ENCODE measurements around the gene NDUFB11.

The NDUFB11 gene

DNA sequence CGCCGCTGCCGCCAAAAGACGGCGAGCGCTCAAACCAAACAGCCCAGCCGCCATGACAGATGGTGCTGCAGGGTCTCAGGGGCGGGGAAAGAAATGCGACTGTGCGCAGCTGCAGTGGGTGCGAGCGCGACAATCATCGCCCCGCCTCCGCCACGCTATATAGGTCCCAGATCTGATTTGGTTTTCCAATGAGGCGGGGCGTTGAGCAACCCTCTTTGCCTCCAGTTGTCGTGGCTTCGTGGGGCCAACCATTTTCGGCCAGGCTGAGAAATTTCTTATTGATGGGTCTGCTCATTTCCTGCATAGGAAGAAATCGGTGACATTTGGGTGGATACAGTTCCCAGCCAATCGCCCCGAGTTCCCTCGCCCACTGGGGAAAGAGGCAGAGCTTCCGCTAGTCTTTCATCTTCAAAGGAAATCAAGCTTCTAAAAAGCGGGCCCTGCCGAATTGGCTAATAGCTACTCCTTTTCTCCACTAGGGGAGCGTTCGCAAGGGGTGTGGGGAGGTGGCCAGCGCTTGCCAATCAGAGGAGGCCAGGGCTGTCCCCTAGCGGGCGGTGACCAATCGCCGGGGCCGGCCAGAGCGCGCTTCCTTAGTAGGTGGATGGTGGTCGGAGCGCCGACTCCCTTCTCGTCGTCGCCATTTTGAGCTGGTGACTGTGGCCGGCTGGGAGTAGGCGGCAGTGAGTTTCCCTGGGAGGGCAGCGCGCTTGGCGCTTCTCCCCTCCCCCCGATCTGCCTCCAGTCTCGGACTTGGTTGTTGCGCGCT lies at the start of gene NDUFB11, which contains the start of gene RBM10:
Gene NDUFB11 (minus strand): TSS at position 77 of the 769 bp plus-strand sequence. CDS start 23 bp downstream, at position 54.
Gene RBM10 (plus strand): TSS at position 596 of the 769 bp plus-strand sequence. CDS start 2,261 bp downstream, outside the sequence.
- peak; percentile 75 for DNase-seq (ENCODE audit: low read depth)

DNA sequence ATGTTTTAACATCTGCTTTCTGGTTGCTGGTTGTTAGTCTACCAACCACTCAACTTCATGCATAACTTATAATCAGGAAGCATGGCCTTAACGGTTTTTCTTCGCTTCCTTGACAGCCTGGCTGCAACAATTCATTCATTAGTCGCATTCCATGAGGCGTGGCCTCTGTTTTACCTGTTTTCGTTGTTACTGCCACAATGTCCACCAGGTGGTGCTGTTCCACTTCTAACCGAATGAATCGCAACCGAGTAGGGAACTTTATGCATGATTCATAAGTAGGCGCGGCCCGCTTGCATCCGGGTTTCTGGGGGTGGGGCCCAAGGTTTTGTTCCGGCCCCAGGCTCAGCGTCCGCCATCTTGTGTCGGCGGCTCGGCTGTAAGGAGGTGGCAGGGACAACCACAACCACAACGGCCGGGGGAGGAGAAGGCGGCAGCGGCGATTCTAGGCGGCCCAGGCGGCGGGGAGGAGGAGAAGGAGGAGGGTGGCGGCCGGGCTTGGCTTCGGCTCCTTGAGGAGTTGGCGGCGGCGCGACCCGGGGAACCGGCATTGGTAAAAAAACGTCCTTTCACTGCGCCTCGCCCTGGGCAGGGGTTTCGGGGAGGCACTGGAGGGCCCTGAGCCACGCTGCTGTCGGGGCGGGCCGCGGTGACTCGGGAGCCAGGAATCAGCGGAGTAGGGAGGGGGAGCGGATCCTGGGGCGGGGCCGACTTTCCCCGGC lies 49.1 kb upstream of the NDUFB11 start, which contains the start of gene UBA1:
Gene UBA1 (plus strand): TSS at position 355 of the 719 bp plus-strand sequence. CDS start 4,974 bp downstream, outside the sequence.
- DNase-seq (ENCODE audit: low read depth): peak; percentile 79

DNA sequence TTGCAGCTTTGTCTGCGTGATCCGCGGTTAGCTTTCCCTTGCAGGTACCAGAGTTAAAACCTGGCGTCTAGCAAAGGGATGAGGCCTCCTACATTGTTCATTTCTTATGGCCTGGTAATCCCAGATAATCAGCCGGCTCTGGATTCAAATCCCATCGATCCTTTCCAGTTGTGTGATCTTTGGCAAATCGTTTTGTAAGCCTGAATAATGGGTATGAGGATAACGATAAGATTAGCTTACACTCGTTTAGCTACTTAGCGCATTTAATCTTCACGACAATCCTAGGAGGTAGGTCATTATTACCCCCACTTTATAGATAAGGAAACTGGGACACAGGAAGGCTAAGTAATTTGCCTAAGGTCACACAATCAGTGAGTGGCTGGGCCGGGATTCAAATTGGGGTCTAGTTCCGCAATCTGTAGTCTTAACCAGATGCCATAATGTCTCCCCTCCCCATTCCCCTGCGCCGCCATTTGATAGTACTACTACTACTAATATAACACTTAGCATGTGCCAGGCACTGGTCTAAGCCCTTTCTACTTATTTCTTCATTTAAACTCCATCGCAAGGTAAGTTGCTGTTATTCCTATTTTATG lies 47.4 kb upstream of the NDUFB11 start:
- no peak for DNase-seq (ENCODE audit: low read depth)

DNA sequence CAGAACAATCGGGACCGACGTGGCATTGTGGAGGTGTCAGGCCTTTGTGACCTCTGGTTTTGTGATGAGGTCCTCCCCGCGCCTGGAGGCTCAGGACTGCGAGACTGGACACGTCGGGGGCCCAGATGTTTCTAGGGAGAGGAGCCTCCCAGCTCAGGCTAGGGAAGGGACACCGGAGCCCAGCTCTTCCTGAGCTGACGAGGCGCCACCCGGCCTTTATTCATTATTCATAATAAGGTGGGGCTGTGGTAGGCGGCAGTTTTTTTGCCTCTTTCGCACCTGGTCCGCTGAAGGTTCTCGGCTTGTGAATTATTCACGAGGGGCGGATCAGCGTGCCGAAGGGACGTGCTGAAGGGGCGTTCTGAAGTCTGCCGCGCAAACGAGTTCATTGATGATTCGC lies 46.8 kb upstream of the NDUFB11 start:
- DNase-seq (ENCODE audit: low read depth): peak; percentile 21

DNA sequence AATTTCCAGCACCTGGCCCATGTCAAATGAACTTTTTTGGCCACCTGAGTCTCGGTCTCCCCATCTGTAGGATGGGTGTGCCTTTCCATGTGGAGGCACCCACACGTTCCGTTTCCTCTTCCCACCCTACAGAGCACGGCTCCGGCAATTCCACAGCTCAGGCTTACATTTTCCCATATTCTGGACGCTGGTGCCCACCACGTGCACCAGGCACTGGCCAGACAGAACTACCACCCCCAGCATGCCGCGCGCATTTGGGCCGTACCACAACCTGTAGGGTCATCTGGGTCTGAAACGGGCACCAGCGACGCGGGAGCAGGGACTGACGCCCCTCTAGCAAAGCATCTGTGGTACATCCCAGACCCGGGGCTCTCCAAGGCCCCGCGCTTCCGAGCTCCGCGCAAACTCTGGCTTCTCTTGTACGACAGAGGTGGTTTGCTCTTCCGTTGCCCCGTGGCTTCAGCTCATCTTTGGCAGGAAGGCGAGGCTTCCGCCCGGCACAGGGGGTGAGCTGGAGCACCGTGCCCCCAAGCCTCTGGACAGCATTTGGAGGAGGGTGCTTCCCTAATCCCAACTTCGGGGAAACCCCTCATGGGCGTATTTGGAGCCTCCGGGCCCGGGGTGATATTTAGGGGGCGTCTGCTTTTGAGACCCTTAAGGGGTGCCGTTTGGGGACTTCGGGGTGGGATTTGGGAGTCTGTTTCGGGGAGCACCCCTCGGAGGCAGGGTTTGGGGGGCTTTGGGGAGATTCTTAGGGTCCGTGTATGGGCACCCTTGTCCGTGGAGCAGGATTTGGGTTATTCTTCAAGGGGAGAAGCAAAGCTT lies 46.2 kb upstream of the NDUFB11 start:
- DNase-seq (ENCODE audit: low read depth): peak; percentile 63

DNA sequence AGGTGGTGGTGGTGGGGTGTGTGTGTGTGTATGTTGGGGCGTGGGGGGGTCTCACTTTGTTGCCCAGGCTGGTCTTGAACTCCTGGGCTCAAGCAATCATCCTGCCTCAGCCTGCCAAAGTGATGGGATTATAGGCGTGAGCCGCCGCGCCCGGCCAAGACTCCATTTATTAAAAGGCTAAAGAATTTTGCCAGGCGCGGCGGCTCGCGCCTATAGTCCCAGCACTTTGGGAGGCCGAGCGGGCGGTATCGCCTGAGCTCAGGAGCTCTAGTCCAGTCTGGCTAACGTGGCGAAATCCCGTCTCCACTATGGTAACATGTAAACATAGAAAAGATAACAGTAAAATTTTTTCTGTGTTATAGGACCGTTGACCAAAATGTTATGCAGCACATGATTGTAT lies 45.4 kb upstream of the NDUFB11 start:
- DNase-seq (ENCODE audit: low read depth): no peak

DNA sequence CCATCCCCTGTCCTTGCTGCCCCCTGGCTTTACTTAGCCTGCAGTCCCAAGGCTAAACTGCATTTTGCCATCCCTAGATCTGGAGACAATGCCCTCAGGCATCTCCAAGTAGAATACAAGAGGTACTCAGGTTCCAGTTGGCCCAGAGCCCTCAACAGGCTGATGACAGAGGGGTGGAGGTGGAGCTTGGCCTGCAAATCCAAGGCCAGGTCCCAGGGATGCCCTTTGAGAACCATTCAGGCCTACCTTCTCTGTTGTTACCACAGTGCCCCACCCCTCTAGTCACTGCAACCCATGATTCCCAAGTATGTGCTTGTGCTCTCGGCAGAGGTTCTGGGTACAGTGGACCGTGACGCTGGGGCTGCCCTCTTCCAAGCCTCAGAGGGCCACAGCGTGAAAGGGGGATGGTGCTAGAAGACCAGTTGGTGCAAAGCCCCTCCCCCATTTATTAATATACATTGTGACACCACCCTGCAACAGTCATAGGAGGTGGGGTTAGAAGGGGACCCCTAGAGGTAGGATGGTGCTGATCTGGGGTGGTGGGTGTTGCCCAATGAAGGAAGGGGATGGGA lies 42.7 kb upstream of the NDUFB11 start:
- no peak for DNase-seq (ENCODE audit: low read depth)

DNA sequence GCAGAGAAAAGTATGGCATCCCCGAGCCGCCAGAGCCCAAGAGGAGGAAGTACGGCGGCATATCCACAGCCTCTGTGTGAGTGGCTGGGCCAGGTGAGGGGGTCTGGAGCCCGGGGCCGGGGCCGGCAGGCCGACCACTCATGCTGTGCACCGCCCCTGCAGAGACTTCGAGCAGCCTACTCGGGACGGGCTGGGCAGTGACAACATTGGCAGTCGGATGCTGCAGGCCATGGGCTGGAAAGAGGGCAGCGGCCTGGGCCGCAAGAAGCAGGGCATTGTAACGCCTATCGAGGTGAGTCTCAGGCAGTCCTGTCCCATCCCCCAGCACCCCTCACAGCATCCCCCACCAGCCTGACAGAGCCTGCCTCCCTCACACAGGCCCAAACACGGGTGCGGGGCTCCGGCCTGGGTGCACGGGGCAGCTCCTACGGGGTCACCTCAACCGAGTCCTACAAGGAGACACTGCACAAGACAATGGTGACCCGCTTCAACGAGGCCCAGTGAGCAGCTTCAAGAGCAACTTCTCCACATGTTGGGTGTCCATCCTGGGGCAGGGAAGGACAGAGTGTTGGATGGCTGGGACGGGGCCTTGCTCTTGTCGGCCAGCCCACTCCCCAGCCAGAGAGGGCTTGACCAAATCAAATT lies 41.7 kb upstream of the NDUFB11 start:
- DNase-seq (ENCODE audit: low read depth): no peak

DNA sequence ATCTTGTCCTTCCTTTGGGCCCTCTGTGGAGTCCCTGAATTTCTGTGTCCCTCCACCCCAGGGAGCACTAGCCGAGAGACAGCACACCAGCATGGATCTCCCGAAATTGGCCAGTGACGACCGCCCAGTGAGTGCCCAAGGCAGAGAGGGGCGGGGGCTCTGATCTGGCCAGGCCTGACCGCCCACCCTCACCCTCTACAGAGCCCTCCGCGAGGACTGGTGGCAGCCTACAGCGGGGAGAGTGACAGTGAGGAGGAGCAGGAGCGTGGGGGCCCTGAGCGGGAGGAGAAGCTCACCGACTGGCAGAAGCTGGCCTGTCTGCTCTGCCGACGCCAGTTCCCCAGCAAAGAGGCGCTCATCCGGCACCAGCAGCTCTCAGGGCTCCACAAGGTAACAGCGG lies 40.7 kb upstream of the NDUFB11 start:
- no peak for DNase-seq (ENCODE audit: low read depth)

DNA sequence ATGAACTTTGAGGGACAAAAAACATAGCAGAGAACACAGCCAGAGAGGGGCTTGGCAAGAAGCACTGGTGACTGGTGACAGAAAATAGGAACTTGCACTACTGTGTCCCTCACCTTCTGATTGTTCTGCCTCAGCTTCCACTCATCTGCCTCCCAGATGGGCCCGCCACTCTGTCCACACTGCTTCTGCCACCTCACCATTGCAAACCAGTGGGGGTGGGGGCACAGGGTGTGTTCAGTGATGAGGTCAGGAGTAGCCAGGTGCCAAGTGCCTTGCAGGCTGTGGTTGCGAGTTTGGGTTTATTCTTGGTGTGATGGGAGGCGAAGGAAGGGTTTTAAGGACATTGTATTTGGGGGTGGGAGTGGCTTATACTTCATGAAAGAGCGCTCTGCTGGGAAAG lies 40.0 kb upstream of the NDUFB11 start:
- no peak for DNase-seq (ENCODE audit: low read depth)

DNA sequence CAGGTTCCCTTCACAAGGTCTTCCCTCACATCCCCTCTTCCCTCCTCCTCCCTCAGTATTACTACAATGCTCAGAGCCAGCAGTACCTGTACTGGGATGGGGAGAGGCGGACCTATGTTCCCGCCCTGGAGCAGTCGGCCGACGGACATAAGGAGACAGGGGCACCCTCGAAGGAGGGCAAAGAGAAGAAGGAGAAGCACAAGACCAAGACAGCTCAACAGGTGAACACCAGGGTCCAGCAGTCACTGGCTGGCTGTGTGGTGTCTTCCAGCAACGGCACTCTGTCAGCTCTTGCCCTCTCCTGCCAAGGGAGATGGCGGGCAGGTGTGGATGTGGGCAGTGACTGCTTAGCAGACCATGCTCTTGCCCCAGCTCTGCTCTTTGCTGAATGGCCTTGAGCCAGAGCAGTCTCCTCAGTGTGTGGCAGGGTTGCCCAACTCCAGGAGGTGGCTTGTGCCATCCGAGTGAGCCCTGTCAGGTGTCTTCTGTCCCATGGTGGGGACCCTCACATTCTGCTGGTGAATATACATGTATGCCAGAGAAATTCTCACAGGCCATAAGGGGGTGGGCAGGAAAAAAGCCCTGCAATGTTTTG lies 37.7 kb upstream of the NDUFB11 start:
- no peak for DNase-seq (ENCODE audit: low read depth)

DNA sequence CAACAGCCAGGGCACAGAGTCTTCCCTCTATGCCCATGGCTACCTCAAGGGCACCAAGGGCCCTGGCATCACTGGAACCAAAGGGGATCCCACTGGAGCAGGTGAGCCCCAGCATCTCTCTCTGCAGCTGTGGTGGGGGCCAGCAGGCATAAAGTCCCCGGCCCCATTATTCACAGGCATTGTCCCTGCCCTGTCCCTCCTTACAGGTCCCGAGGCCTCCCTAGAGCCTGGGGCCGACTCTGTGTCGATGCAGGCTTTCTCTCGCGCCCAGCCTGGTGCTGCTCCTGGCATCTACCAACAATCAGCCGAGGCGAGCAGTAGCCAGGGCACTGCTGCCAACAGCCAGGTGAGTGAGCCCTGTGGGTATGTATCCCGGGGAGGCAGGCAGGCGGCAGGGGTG lies 36.8 kb upstream of the NDUFB11 start:
- no peak for DNase-seq (ENCODE audit: low read depth)

DNA sequence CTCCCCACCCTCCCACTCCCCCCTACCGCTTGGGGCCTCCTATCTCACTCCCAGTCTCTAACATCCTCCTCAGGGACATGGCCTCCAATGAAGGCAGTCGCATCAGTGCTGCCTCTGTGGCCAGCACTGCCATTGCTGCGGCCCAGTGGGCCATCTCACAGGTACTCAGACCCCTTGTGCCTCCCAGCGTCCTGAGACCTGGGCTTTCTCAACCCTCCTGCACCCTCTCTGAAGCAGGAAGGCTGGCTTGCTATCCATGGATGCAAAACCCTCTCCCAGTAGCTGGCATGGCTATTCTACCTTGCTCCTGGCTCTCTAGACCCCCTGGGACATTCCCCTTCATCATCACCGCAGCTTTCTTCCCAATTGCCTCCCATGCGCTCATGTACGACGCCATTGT lies 35.8 kb upstream of the NDUFB11 start:
- DNase-seq (ENCODE audit: low read depth): no peak

DNA sequence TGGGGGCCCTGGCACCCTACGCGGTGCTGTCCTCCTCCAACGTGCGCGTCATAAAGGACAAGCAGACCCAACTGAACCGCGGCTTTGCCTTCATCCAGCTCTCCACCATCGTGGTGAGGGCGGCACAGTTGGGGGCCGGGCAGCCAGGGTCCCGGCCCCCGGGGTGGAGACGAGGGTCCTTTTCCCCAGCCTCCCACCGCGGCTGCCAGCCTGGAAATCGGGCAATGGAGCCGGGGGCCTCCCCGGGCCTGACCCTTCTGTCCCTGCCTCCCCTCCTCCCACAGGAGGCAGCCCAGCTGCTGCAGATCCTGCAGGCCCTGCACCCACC lies 35.4 kb upstream of the NDUFB11 start:
- DNase-seq (ENCODE audit: low read depth): no peak

DNA sequence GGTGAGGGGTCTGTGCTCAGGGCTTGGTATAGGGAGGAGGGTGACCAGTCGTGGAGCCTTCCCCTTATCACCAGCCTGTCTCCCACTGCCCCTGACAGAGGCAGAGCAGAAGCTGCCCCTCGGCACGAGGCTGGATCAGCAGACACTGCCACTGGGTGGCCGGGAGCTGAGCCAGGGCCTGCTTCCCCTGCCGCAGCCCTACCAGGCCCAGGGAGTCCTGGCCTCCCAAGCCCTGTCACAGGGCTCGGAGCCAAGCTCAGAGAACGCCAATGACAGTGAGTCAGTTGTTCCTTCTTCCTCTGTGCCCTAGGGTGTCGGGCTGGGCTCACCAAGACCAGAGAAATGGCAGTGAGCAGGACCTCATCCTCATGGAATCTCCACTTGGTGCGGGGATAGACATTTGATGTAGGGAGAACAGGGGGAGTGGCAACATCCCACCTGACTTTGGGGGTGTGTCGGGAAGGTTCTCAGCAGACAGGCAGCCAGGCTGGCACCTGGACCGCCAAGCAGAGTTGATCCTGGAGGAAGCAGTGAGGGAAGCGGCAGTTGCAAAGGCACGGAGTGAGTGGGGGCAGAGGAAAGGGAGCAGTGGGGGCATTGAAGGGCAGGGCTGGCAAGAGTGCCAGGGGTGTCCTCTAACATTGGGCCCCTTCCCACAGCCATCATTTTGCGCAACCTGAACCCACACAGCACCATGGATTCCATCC lies 34.9 kb upstream of the NDUFB11 start:
- DNase-seq (ENCODE audit: low read depth): no peak

DNA sequence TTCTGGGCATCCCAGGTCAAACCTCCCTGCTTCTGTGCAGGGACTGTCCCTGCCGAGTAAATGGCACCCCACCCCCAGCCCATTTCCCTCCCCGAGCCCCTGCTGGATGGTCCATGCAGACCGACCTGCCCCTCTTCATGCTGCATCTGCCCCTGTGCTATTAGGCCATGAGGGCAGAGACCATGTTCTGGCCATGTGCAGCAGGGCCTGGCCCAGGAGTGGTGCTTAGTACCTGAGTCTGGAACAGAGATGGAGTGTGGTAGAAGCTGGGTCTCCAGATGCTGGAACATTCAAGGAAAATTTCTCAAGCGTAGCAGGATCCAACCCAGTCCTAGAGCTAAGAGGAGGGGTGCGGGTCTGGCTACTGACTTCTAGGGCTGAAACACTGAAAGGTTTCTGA lies 33.8 kb upstream of the NDUFB11 start:
- DNase-seq (ENCODE audit: low read depth): no peak

DNA sequence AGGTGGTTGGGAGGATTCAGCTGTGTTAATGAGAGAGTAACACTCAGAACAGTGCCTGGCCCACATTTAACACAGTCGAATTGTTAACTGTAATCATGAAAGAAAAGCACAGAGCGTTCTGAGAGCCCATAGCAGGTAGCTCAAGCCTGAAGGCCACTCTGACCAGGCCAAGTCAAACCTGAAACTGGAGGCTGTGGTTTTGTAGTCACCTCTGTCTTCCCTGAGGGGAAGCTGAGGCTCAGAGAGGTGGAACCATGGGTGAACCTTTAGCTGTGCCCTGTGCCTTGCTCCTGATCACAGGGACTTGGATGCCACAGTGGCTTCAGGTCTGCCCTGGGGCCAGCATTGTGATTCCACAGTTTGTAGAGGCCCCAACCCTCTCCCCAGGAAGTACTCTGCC lies 32.6 kb upstream of the NDUFB11 start:
- DNase-seq (ENCODE audit: low read depth): no peak

DNA sequence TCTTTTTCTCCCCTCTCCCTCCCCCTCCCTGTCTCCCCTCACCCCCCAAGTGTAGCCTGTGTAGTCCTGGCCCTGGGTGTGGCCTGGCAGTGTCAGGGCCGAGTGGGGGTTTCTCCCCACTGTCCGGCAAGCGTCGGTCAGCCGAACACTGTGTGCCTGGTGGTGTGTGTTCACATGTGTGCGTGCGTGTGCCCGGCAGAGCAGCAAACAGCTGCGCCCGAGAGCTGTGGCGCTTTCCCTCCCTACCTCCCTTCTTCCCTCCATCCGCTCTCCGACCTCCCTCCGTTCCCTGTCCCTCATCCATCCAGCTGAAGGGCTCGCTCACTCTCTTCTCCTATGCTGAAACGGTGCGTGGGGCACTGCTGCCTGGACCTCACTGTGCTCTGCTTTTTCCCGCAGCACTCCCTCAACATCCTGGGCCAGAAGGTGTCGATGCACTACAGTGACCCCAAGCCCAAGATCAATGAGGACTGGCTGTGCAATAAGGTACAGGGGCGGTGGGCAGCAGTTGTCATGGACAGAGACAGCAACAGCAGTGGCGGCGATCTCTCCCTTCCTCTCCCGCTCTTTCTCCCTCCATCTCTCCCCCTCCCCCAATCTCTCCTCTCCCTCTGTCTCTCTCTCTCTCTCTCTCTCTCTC lies 31.7 kb upstream of the NDUFB11 start:
- DNase-seq (ENCODE audit: low read depth): no peak

DNA sequence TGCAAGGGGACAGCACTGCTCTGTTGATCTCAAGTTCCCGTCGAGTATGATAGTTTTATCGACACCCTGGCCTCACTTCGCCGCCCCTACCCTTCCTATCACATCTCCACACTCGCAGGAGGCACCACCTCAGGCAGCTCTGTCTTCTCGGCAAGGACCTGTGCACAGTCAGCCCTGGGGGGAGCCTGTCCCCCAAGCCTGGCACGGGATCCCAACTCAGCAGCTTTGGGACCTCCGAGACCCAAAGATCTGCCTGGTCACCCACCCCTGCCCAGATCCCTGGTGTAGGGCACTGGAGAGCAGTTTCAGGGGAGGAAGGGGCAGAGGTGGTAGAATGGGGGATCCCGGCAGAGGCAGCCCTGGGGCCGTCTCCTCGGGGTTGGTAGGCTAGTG lies 31.1 kb upstream of the NDUFB11 start:
- no peak for DNase-seq (ENCODE audit: low read depth)
